GM18507 (cell line): Measurements from ENCODE around the gene SCAF8.

Experiments used
- DNase-seq: peaks from one replicate; pipeline ENCODE4 v3.0.0; 2011; ENCODE audit warnings: low read depth; ENCODE audit not compliant: insufficient read length; ENCODE audit errors: extremely low spot score
- FAIRE-seq: peaks from 2 replicates; lab custom pipeline; 2011; peaks lifted over from hg19 to GRCh38; lab: Jason Lieb, UNC

The SCAF8 gene

DNA sequence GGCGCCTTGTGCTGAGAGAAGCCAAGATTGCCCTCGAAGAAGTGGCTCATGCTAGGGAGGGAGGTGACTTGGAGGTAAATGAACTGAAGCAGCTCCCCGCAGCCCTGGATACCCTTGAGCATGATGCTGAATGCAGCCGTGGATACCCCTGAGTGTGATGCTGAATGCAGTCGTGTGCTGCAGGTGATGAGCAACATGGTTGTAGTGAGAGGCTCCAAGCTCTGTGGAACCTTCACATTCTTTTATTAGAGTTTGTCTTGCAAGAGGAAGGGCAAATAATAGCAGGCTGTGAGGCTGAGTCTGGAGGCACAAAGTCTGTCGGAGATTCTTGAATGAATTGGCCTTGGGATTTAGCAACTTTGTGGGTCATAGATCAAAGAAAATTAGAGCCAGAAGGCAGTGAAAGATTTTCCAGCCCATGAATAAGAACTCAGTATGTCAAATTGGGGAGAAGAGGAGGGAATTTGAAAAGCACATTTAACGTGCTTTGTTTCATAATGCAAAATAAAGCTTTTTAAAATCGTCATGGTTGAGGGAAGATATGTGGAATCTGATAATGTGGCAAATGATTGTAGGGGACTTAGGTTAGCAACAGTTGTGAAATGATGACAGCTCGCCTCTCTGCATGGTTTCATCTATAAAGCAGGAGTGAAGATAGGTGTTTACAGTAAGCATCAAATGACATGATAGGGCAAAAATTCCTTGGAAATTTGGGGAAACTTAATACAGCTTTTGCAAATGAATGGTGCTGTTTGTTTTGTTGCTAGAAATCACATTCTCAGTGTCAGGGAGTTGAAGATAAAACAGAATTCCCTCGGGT, 141.8 kb downstream of the SCAF8 start:
- no peak for FAIRE-seq
- no peak for DNase-seq

- FAIRE-seq (no peak), DNase-seq (no peak)
Observed at GRCh38 chr6:154876486-154877280, 143.5 kb downstream of the SCAF8 start.

DNA sequence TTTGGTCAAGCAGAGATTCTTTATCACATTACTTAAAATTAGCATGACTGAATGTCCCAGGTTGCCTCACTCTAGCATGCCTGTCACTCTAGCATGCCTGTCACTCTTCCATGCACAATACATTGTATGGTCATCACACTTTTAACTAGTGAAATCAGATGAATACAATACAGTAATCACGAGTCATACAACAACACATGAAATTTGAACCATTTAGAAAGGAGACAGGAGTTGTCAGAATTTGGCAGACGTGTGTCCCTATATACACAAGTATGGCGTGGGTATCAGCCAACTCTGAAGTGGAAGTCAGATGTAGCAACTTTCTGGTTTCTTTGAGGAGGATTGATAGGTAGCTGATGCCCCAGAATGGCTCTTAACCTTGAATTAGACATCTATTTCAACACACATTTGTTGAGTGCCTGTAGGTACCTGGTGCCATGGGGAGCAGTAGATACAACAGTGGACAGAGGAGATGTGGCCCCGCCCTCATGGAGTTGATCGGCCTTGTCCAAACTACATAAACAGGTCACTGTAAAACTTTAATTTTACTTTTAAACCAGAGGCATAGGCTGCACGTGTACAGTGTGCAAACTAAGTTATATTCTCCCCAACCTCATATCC, 145.8 kb downstream of the SCAF8 start:
- FAIRE-seq (no peak), DNase-seq (no peak)

GRCh38 chr6:154882107-154882506, 148.9 kb downstream of the SCAF8 start:
- FAIRE-seq, result no peak
- DNase-seq, result no peak
